Thoracic aorta (tissue), 2 donors: ENCODE measurements around the gene FBXL14. TPM values are rescaled to one million over a fixed set of nuclear protein-coding genes. Genes with fewer than 3 reads are reported as not detected.

Experiments used
- ATAC-seq: fragments of 150-250 bp; one replicate; pipeline ENCODE4 v1.8.0; 2017; ENCODE audit warnings: low read depth; ENCODE audit not compliant: insufficient number of reproducible peaks, low FRiP score
- DNase-seq: peaks from one replicate; pipeline ENCODE4 v3.0.0-alpha.2; 2020; ENCODE audit warnings: low spot score
- H3K27ac ChIP-seq, 2 donors: fragments of 200-600 bp; sonication (generic); 1 replicate in 1 of 2; 2 replicates in 1 of 2; pipeline ENCODE4 v1.5.1; 2016; ENCODE audit warnings: mild to moderate bottlenecking in 2 of 2, moderate library complexity in 2 of 2
- H3K27me3 ChIP-seq: fragments of 200-600 bp; sonication (generic); replicated peaks from 2 replicates; pipeline ENCODE4 v1.6.0; 2016; ENCODE audit warnings: mild to moderate bottlenecking; ENCODE audit not compliant: insufficient read depth
- H3K36me3 ChIP-seq: fragments of 200-600 bp; sonication (generic); one replicate; pipeline ENCODE4 v1.5.1; 2016
- H3K4me1 ChIP-seq, 2 donors: fragments of 200-600 bp; sonication (generic); 1 replicate in 1 of 2; 2 replicates in 1 of 2; pipeline versions ENCODE4 v1.5.1 to v1.6.0; 2016; ENCODE audit warnings: low read depth in 2 of 2, mild to moderate bottlenecking in 1 of 2; ENCODE audit not compliant: control insufficient read depth in 1 of 2
- H3K4me3 ChIP-seq: fragments of 200-600 bp; sonication (generic); 2 replicates; pipeline ENCODE4 v1.5.1; 2016; ENCODE audit warnings: mild to moderate bottlenecking
- H3K9me3 ChIP-seq: fragments of 200-600 bp; sonication (generic); 2 replicates; pipeline ENCODE4 v1.5.1; 2016
- total RNA-seq, 2 donors: library from RNA; depleted of rRNA; stranded (reverse); fragments of >200 nt; gene quantifications; one replicate each; pipeline versions ENCODE4 v1.1.0 to v1.2.3, GENCODE V29; 2016
- TF ChIP-seq, protein P1 (sequence below): fragments of 200-600 bp; sonication (generic); IDR thresholded peaks from one replicate; pipeline ENCODE4 v1.5.1; 2019; ENCODE audit warnings: antibody characterized with exemption

The FBXL14 gene
- total RNA-seq, 2 donors from 2014 or later = 15.0 to 17.0 TPM

- no peaks in the 10 kb centered on the region for H3K36me3 ChIP-seq
- H3K9me3 ChIP-seq = no peaks in the 10 kb centered on the region
- H3K4me3 ChIP-seq = no peak overlapping the region
- no peak for DNase-seq
- TF ChIP-seq, protein P1, sequence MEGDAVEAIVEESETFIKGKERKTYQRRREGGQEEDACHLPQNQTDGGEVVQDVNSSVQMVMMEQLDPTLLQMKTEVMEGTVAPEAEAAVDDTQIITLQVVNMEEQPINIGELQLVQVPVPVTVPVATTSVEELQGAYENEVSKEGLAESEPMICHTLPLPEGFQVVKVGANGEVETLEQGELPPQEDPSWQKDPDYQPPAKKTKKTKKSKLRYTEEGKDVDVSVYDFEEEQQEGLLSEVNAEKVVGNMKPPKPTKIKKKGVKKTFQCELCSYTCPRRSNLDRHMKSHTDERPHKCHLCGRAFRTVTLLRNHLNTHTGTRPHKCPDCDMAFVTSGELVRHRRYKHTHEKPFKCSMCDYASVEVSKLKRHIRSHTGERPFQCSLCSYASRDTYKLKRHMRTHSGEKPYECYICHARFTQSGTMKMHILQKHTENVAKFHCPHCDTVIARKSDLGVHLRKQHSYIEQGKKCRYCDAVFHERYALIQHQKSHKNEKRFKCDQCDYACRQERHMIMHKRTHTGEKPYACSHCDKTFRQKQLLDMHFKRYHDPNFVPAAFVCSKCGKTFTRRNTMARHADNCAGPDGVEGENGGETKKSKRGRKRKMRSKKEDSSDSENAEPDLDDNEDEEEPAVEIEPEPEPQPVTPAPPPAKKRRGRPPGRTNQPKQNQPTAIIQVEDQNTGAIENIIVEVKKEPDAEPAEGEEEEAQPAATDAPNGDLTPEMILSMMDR = no peak
- no peak for ATAC-seq
- no peak overlapping the region for H3K27ac ChIP-seq
- no peaks in the 10 kb centered on the region for H3K27me3 ChIP-seq
- peaks cover 3 to 14% of the 10 kb centered on the region in 2 donors for H3K4me1 ChIP-seq
Observed at GRCh38 chr12:1523046-1523445, 71.3 kb downstream of the FBXL14 start.

DNA sequence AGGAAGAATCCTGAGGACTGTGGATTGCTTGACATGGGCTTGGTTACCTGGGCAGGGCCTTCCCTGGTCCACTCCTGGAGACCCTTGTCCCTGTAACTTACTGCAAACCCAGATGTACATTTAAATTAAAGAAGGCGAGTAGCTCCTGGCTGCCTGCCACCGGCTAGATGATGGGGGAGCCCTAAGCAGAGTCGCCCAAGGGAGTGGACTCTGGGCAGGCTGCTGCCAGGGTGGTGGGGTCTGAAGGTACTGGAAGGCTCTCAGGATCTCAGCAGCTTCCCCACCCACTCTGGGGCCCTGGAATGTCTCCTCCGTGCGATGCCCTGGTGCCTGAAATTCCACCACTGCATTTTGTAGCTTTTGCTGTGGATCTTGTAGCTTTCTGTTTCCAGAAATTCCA is 74.7 kb downstream of the FBXL14 start:
- no peak for ATAC-seq
- H3K9me3 ChIP-seq = no peaks in the 10 kb centered on the region

GRCh38 chr12:1518591-1519516 is 75.5 kb downstream of the FBXL14 start:
- Histone ChIP-seq H3K9me3 (no peaks in the 10 kb centered on the region), H3K27ac (no peak overlapping the region), H3K36me3 (no peaks in the 10 kb centered on the region), H3K4me1 (peaks cover 3 to 14% of the 10 kb centered on the region in 2 donors), H3K4me3 (no peak overlapping the region), H3K27me3 (no peaks in the 10 kb centered on the region)
- TF ChIP-seq, protein P1 = no peak
- no peak for ATAC-seq
- DNase-seq = no peak

More for the DNA sequence above, 74.7 kb downstream of the FBXL14 start:
- H3K4me3 ChIP-seq = no peak overlapping the region
- no peaks in the 10 kb centered on the region for H3K27me3 ChIP-seq
- TF ChIP-seq, protein P1 = no peak
- H3K27ac ChIP-seq = no peak overlapping the region
- no peak for DNase-seq
- H3K4me1 ChIP-seq = peaks cover 3 to 14% of the 10 kb centered on the region in 2 donors
- no peaks in the 10 kb centered on the region for H3K36me3 ChIP-seq

- DNase-seq (no peak), ATAC-seq (no peak)
- no peaks in the 10 kb centered on the region for H3K27me3 ChIP-seq
- TF ChIP-seq, protein P1 = no peak
- no peaks in the 10 kb centered on the region for H3K36me3 ChIP-seq
- no peak overlapping the region for H3K27ac ChIP-seq
- H3K4me3 ChIP-seq = no peak overlapping the region
- peaks cover 3 to 14% of the 10 kb centered on the region in 2 donors for H3K4me1 ChIP-seq
- H3K9me3 ChIP-seq = no peaks in the 10 kb centered on the region
Observed at GRCh38 chr12:1517734-1518525, 76.5 kb downstream of the FBXL14 start.

GRCh38 chr12:1517007-1517406 is 77.4 kb downstream of the FBXL14 start:
- TF ChIP-seq, protein P1 = peak; percentile 10
- no peak overlapping the region for H3K4me3 ChIP-seq
- H3K27me3 ChIP-seq = no peaks in the 10 kb centered on the region
- no peak for ATAC-seq
- H3K27ac ChIP-seq = no peak overlapping the region
- no peak for DNase-seq
- H3K4me1 ChIP-seq = peaks cover 3 to 14% of the 10 kb centered on the region in 2 donors
- H3K36me3 ChIP-seq = no peaks in the 10 kb centered on the region
- H3K9me3 ChIP-seq = no peaks in the 10 kb centered on the region
